ENCODE measurements around the gene CBLC.

DNA sequence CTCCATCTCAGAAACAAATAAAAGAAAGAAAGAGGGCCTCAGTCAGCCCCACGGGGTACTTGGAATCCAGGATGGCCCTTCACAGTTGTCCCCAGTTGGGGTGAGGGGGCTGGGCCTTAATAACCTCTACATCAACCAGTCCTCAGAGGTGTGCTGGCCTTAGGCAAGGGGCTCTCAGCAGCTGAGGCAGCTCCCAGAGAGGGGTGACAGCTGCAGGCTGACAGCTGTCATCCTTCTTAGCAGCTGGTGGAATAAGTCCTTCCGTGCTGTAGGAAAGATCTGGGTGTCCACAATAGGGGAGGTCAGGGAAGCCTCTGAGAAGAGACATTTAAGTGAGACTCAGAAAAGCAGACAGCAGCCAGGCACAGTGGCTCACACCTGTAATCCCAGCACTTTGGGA lies 38.6 kb downstream of the CBLC start:
- TF ChIP-seq, protein P1, sequence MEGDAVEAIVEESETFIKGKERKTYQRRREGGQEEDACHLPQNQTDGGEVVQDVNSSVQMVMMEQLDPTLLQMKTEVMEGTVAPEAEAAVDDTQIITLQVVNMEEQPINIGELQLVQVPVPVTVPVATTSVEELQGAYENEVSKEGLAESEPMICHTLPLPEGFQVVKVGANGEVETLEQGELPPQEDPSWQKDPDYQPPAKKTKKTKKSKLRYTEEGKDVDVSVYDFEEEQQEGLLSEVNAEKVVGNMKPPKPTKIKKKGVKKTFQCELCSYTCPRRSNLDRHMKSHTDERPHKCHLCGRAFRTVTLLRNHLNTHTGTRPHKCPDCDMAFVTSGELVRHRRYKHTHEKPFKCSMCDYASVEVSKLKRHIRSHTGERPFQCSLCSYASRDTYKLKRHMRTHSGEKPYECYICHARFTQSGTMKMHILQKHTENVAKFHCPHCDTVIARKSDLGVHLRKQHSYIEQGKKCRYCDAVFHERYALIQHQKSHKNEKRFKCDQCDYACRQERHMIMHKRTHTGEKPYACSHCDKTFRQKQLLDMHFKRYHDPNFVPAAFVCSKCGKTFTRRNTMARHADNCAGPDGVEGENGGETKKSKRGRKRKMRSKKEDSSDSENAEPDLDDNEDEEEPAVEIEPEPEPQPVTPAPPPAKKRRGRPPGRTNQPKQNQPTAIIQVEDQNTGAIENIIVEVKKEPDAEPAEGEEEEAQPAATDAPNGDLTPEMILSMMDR (IDR thresholded peaks at IDR 0.05) = no peak
- TF ChIP-seq EP300 (IDR thresholded peaks at IDR 0.05; ENCODE audit: borderline replicate concordance in 1 of 2, low read depth in 1 of 2, low read length in 1 of 2) = no peak
- TF ChIP-seq, protein P2, sequence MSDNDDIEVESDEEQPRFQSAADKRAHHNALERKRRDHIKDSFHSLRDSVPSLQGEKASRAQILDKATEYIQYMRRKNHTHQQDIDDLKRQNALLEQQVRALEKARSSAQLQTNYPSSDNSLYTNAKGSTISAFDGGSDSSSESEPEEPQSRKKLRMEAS (IDR thresholded peaks at IDR 0.05; ENCODE audit: low read depth) = no peak
- TF ChIP-seq RAD21 (IDR thresholded peaks at IDR 0.05; ENCODE audit: low read length) = no peak
- no peak for TF ChIP-seq EZH2phosphoT487 (IDR thresholded peaks at IDR 0.05; ENCODE audit: borderline replicate concordance, low read depth)
- TF ChIP-seq TCF12 (IDR thresholded peaks at IDR 0.05) = no peak
- TF ChIP-seq SMC3 (IDR thresholded peaks at IDR 0.05; ENCODE audit: low read depth, low read length) = no peak

Measured in SK-N-SH (cell line).